ENCODE measurements around the gene DGKA.
A peak's percentile ranks its signal among the peaks of the same experiment; 100 is the strongest.
"Not testable (repeated sequence)": the region's sequence is repeated elsewhere in the genome, so short reads cannot be mapped to it uniquely, and the experiment has no call there.

Gene DGKA

GRCh38 chr12:55996715-55997534, 66.0 kb downstream of the DGKA start, which contains the start of gene SUOX:
TSS of gene SUOX (plus strand) at chr12:55997276. CDS start at chr12:56002222, 4,946 bp downstream.
- DNase-seq (ENCODE audit: low read depth in 4 of 4, low spot score in 1 of 4) = peak in 1 of 4 experiments; percentile 18

- DNase-seq (ENCODE audit: low read depth in 4 of 4, low spot score in 1 of 4) = no peak
Measured at GRCh38 chr12:55997535-55997859, 66.5 kb downstream of the DGKA start.

GRCh38 chr12:55999522-55999921, 68.6 kb downstream of the DGKA start:
- DNase-seq (ENCODE audit: low read depth in 4 of 4, low spot score in 1 of 4) = not testable (repeated sequence)

- DNase-seq (ENCODE audit: low read depth in 4 of 4, low spot score in 1 of 4) = not testable (repeated sequence)
Measured at GRCh38 chr12:55999999-56000540, 69.1 kb downstream of the DGKA start.

GRCh38 chr12:56001487-56002100, 70.6 kb downstream of the DGKA start:
- no peak for DNase-seq (ENCODE audit: low read depth in 4 of 4, low spot score in 1 of 4)

- DNase-seq (ENCODE audit: low read depth in 4 of 4, low spot score in 1 of 4) = not testable (repeated sequence)
Measured at GRCh38 chr12:56003376-56003775, 72.4 kb downstream of the DGKA start.

Data from stimulated activated CD4-positive, alpha-beta T cell treated with anti-CD3 and anti-CD28 coated beads, Interleukin-1b, Interleukin-23, amount 100 ng/mL, for 24 hours (primary cell).